Neuronal stem cell (in vitro differentiated cells): ENCODE results near the gene GP1BA.

Experiments used
- DNase-seq: peaks from one replicate; pipeline ENCODE4 v3.0.0-alpha.2; 2013; ENCODE audit warnings: low spot score
- H2AFZ ChIP-seq: one replicate; pipeline ENCODE4 v1.6.1; 2013; ENCODE audit warnings: mild to moderate bottlenecking, low read length, inconsistent platforms
- H2AK5ac ChIP-seq: 2 replicates; pipeline ENCODE4 v1.6.1; 2013; ENCODE audit warnings: low read depth, mild to moderate bottlenecking, inconsistent platforms, low read length, moderate library complexity, mixed read lengths
- H2BK120ac ChIP-seq: 2 replicates; pipeline ENCODE4 v1.6.1; 2013; ENCODE audit warnings: low read depth, mild to moderate bottlenecking, inconsistent platforms, low read length, moderate library complexity, mixed read lengths
- H2BK12ac ChIP-seq: one replicate; pipeline ENCODE4 v1.6.1; 2013; ENCODE audit warnings: low read length, inconsistent platforms
- H2BK15ac ChIP-seq: 2 replicates; pipeline ENCODE4 v1.6.1; 2013; ENCODE audit warnings: mild to moderate bottlenecking, low read length, inconsistent platforms, mixed read lengths
- H2BK5ac ChIP-seq: one replicate; pipeline ENCODE4 v1.6.1; 2013; ENCODE audit warnings: inconsistent platforms, mild to moderate bottlenecking, low read length, moderate library complexity
- H3K14ac ChIP-seq: one replicate; pipeline ENCODE4 v1.6.1; 2013; ENCODE audit warnings: low read length, inconsistent platforms
- H3K18ac ChIP-seq: 2 replicates; pipeline ENCODE4 v1.6.1; 2013; ENCODE audit warnings: low read length, inconsistent platforms
- H3K23ac ChIP-seq: 2 replicates; pipeline ENCODE4 v1.6.1; 2013; ENCODE audit warnings: low read depth, mild to moderate bottlenecking, mixed read lengths, low read length, inconsistent platforms; ENCODE audit not compliant: poor library complexity
- H3K27ac ChIP-seq: replicated peaks from 3 replicates; pipeline ENCODE4 v1.5.1; 2013; ENCODE audit warnings: low read length, inconsistent platforms
- H3K27me3 ChIP-seq, 3 experiments: 2 replicates each; pipeline ENCODE4 v1.6.1; 2013; ENCODE audit warnings: low read length in 3 of 3, mild to moderate bottlenecking in 2 of 3, inconsistent platforms in 1 of 3, low read depth in 1 of 3, mixed read lengths in 1 of 3, moderate library complexity in 1 of 3; ENCODE audit not compliant: control insufficient read depth in 3 of 3, insufficient read depth in 3 of 3
- H3K36me3 ChIP-seq, 2 donors: replicated peaks in 1 of 2; 2 replicates each; pipeline ENCODE4 v1.6.1; 2013; ENCODE audit warnings: low read length in 2 of 2; ENCODE audit not compliant: control insufficient read depth in 2 of 2, insufficient read depth in 2 of 2
- H3K4ac ChIP-seq: 2 replicates; pipeline ENCODE4 v1.6.1; 2013; ENCODE audit warnings: inconsistent platforms, mild to moderate bottlenecking, low read length, moderate library complexity
- H3K4me1 ChIP-seq, 2 donors: 1 replicate in 1 of 2; 2 replicates in 1 of 2; pipeline ENCODE4 v1.6.1; 2013; ENCODE audit warnings: low read length in 2 of 2, low read depth in 1 of 2; ENCODE audit not compliant: control insufficient read depth in 2 of 2, insufficient read depth in 1 of 2
- H3K4me2 ChIP-seq: one replicate; pipeline ENCODE4 v1.6.1; 2013; ENCODE audit warnings: mild to moderate bottlenecking, low read length, inconsistent platforms; ENCODE audit not compliant: insufficient read depth, poor library complexity, severe bottlenecking
- H3K4me3 ChIP-seq, 2 donors: 2 replicates each; pipeline ENCODE4 v1.5.1; 2013; ENCODE audit warnings: low read length in 2 of 2, mild to moderate bottlenecking in 2 of 2, inconsistent platforms in 1 of 2, moderate library complexity in 1 of 2
- H3K79me1 ChIP-seq: one replicate; pipeline ENCODE4 v1.6.1; 2013; ENCODE audit warnings: low read depth, mild to moderate bottlenecking, inconsistent platforms, low read length, moderate library complexity
- H3K9ac ChIP-seq: one replicate; pipeline ENCODE4 v1.6.1; 2013; ENCODE audit warnings: mild to moderate bottlenecking, low read depth, low read length, inconsistent platforms; ENCODE audit not compliant: poor library complexity
- H3K9me3 ChIP-seq, 2 donors: replicated peaks in 1 of 2; 2 replicates each; pipeline versions ENCODE3 to v1.6.1; 2013; ENCODE audit warnings: low read length in 2 of 2, mild to moderate bottlenecking in 2 of 2, inconsistent platforms in 1 of 2, low read depth in 1 of 2, mixed read lengths in 1 of 2, moderate library complexity in 1 of 2; ENCODE audit not compliant: control insufficient read depth in 2 of 2, insufficient read depth in 1 of 2
- H4K8ac ChIP-seq: one replicate; pipeline ENCODE4 v1.6.1; 2013; ENCODE audit warnings: low read depth, mild to moderate bottlenecking, inconsistent platforms, low read length, moderate library complexity
- H4K91ac ChIP-seq: one replicate; pipeline ENCODE4 v1.6.1; 2013; ENCODE audit warnings: low read length, low read depth, mild to moderate bottlenecking, inconsistent platforms; ENCODE audit not compliant: poor library complexity
- WGBS, 2 donors: extraction: QIAGEN DNeasy Blood & Tissue Kit; methylation state at CpG; one replicate each; pipeline ENCODE4 v1.1.7; 2013; ENCODE audit warnings: missing lambda C conversion rate in 2 of 2, mixed read lengths in 1 of 2; ENCODE audit not compliant: insufficient read length in 2 of 2, insufficient replicate concordance in 1 of 2; ENCODE audit errors: extremely low coverage in 2 of 2; 5-methylcytosine and 5-hydroxymethylcytosine counted together

GP1BA gene

DNA sequence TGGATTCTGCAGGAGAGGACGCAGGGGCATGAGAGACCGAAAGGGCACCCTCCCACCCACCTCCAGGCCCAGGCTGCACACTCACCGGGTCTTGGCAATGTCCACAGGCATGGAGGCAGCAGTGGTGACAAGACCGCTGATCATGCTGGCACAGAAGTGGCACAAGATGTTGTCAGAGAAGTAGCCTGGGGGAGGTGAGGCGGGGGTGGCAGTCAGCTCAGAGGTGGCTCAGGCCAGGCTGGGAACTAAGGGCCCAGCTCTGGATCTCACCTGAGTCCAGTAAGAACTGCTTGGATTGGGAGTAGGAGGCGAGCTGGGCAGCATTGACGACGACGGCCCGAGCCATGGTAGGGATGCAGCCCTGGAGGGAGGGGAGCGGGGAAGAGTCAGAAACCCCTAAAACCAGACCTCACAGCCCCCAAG, 6.0 kb downstream of the GP1BA start:
- Histone ChIP-seq H3K4ac (no peak overlapping the region), H3K14ac (no peak overlapping the region), H3K4me1 (peaks cover 11 to 12% of the 10 kb centered on the region in 2 donors), H4K8ac (no peak overlapping the region), H4K91ac (peak overlapping the region; percentile 73), H2BK15ac (peak overlapping the region; percentile 25), H3K9ac (peak overlapping the region; percentile 56), H3K4me3 (peak overlapping the region in 1 of 2 donors; percentile 93), H2BK12ac (no peak overlapping the region), H3K9me3 (no peaks in the 10 kb centered on the region), H3K27me3 (no peaks in the 10 kb centered on the region), H3K27ac (no peak overlapping the region), H2BK5ac (peak overlapping the region; percentile 43), H3K79me1 (peaks cover 17% of the 10 kb centered on the region), H2BK120ac (no peak overlapping the region), H3K18ac (no peak overlapping the region), H3K36me3 (peaks cover 29 to 49% of the 10 kb centered on the region in 2 donors), H2AFZ (no peak overlapping the region), H3K23ac (peak overlapping the region; percentile 23), H2AK5ac (no peak overlapping the region), H3K4me2 (no peak overlapping the region)
- WGBS, 2 donors = no CpG with 5 or more reads among the region's 11 CpGs
- DNase-seq = no peak

DNA sequence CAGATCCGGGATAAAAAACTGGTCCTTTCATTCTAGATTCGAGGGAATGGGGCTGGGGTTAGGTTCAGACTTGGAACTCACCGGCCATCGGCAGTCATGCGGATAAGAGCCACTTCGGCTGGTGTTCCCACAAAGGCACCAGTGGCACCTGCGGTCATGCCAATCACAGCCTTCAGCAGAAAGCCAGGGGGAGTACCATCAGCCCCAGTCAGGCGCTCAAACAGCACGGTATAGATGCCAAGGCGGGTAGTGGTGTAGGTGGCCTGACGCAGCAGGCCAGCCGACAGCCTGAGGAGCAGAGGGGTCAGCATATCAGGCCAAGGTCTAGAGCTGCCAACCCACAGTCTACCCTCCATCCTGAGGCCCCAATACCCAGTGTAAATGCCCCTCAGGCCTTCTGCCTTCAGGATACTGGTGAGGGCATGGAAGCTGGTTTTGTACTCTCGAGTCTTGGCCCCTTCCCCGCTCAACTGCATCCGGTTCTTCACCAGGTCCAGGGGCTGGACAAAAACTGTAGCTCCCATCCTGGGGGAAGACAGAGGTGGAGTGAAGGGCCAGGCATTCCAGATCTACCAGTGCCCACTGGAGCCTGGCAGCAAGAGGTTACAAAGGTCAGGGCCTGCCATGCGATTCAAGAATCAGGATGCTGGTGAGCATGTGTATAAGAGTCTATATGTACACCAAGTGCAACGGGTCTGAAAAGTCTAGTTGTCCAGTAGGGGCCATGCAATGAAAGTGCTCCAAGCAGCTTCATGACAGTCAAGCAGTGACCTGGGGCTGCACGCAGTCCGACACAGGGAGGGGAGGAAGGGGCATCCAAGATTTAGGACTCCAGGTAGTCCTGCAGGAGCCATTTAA, 6.8 kb downstream of the GP1BA start:
- Histone ChIP-seq H3K9me3 (no peaks in the 10 kb centered on the region), H2BK12ac (no peak overlapping the region), H3K27me3 (no peaks in the 10 kb centered on the region), H3K23ac (peak overlapping the region; percentile 87), H2BK120ac (peak overlapping the region; percentile 65), H3K36me3 (peaks cover 35 to 58% of the 10 kb centered on the region in 2 donors), H3K79me1 (peaks cover 19% of the 10 kb centered on the region), H3K4ac (no peak overlapping the region), H3K18ac (peak overlapping the region; percentile 95), H3K14ac (no peak overlapping the region), H3K4me2 (peak overlapping the region; percentile 95), H3K9ac (peak overlapping the region; percentile 94), H3K27ac (peak overlapping the region; percentile 95), H4K91ac (no peak overlapping the region), H3K4me1 (peaks cover 11 to 12% of the 10 kb centered on the region in 2 donors), H2BK5ac (peak overlapping the region; percentile 8), H3K4me3 (peak overlapping the region; percentile 93 to 95), H2BK15ac (peak overlapping the region; percentile 89), H2AFZ (peak overlapping the region; percentile 90), H2AK5ac (peak overlapping the region; percentile 58), H4K8ac (no peak overlapping the region)
- DNase-seq = no peak
- no CpG with 5 or more reads among the region's 19 CpGs for WGBS, 2 donors

DNA sequence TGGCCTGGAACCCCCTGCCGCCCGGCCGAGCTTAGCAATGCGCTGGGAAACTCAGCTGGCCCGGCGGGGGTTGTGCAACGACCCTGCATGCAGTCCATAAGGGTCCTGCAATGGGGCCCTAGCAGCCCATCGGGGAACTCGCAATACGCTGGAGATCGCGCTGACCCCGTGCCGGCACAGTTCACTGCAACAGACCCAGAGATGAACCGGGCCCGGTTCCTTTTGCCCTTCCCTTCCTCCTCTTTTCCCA, 7.4 kb downstream of the GP1BA start:
- no CpG with 5 or more reads among the region's 16 CpGs for WGBS, 2 donors
- peak overlapping the region; percentile 93 to 95 for H3K4me3 ChIP-seq
- no peak overlapping the region for H4K91ac ChIP-seq
- DNase-seq = no peak
- peak overlapping the region; percentile 58 for H2AK5ac ChIP-seq
- peaks cover 9 to 12% of the 10 kb centered on the region in 2 donors for H3K4me1 ChIP-seq
- H3K27me3 ChIP-seq = no peaks in the 10 kb centered on the region
- H2BK5ac ChIP-seq = peak overlapping the region; percentile 8
- H3K9me3 ChIP-seq = no peaks in the 10 kb centered on the region
- peak overlapping the region; percentile 65 for H2BK120ac ChIP-seq
- peak overlapping the region; percentile 53 for H3K4ac ChIP-seq
- peak overlapping the region; percentile 90 for H2AFZ ChIP-seq
- H2BK12ac ChIP-seq = no peak overlapping the region
- H3K23ac ChIP-seq = peak overlapping the region; percentile 87
- peak overlapping the region; percentile 89 for H2BK15ac ChIP-seq
- H3K27ac ChIP-seq = peak overlapping the region; percentile 95
- H3K36me3 ChIP-seq = peaks cover 39 to 63% of the 10 kb centered on the region in 2 donors
- peak overlapping the region; percentile 42 for H3K14ac ChIP-seq
- H3K79me1 ChIP-seq = peaks cover 19% of the 10 kb centered on the region
- no peak overlapping the region for H4K8ac ChIP-seq
- peak overlapping the region; percentile 94 for H3K9ac ChIP-seq
- peak overlapping the region; percentile 95 for H3K18ac ChIP-seq
- peak overlapping the region; percentile 95 for H3K4me2 ChIP-seq

DNA sequence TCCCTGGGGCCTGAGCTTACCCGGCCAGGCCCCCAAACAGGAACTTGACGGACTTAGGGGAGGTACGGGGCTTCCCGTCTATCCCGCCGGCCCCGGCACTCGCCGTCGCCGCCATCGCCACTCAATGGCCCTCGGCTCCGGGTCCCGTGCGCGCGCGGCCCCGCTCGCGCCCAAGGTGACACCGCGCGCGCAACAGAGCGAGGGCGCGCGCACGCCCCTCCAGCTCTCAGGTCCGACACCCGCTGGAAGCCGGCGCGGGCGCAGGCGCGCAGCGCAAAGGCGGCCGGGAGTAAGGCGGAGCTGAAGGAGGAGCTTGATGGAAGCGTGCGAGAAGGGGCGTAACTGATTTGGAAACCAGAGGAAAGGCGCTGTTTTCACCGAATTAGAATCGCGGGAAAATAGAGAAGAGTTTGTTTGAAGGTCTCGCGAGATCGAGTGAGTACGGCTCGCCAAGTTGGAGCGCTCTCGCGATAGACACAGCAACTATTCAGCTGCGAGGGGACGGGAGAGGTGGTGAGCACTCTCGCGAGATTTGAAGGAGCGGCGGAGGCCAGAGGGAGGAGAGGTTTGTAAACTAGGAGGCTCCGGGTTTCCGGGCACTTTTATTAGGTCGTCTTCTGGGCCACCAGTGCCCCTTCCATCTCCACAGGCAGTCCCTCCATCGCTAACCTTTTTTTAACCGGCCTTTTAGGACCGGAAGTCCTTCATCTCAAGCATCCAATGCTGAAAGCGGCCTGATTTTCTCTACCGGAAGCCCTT, 7.9 kb downstream of the GP1BA start, which contains the start of the genes RNF167 and SLC25A11:
Gene RNF167 (plus strand): TSS at position 473 of the 759 bp plus-strand sequence. CDS start 642 bp downstream, outside the sequence.
Gene SLC25A11 (minus strand): TSS at position 251 of the 759 bp plus-strand sequence. CDS start 136 bp downstream, at position 115.
- Histone ChIP-seq H3K4me1 (peaks cover 9 to 12% of the 10 kb centered on the region in 2 donors), H3K9ac (peak within 1 kb of the TSS; percentile 95), H2BK12ac (no peak within 1 kb of the TSS), H3K27ac (peak within 1 kb of the TSS; percentile 95), H2BK5ac (peak within 1 kb of the TSS; percentile 8), H3K14ac (peak within 1 kb of the TSS; percentile 42), H3K18ac (peak within 1 kb of the TSS; percentile 95), H2BK15ac (peak within 1 kb of the TSS; percentile 89), H3K36me3 (peaks cover 44 to 68% of the 10 kb centered on the region in 2 donors), H3K4me2 (peak within 1 kb of the TSS; percentile 95), H4K8ac (no peak within 1 kb of the TSS), H2AK5ac (peak within 1 kb of the TSS; percentile 88), H4K91ac (no peak within 1 kb of the TSS), H3K23ac (peak within 1 kb of the TSS; percentile 87), H3K79me1 (peaks cover 19% of the 10 kb centered on the region), H3K9me3 (no peaks in the 10 kb centered on the region), H2BK120ac (peak within 1 kb of the TSS; percentile 65), H3K4me3 (peak within 1 kb of the TSS; percentile 93 to 95), H3K27me3 (no peaks in the 10 kb centered on the region), H3K4ac (peak within 1 kb of the TSS; percentile 53), H2AFZ (peak within 1 kb of the TSS; percentile 90)
- WGBS, 2 donors = no CpG with 5 or more reads among the region's 72 CpGs
- DNase-seq = peak; percentile 99
